Ascending aorta (tissue), 1 donor: ENCODE data around the gene CAMK2A. TPM values are rescaled to one million over a fixed set of nuclear protein-coding genes. Genes with fewer than 3 reads are reported as not detected.

ENCODE experiments used
- total RNA-seq: library from RNA; depleted of rRNA; stranded (reverse); fragments of >200 nt; gene quantifications from one replicate; pipeline ENCODE4 v1.1.0, GENCODE V29; 2016

The CAMK2A gene
- total RNA-seq, 1 donor from 2014 or later = not detected

Other genes with a start within 250 kb of the CAMK2A start
- 70.9 TPM for gene CSF1R, start 203.2 kb downstream of the CAMK2A start, total RNA-seq
- 341 TPM for gene PDGFRB, start 133.9 kb downstream of the CAMK2A start, total RNA-seq
- gene CDX1, start 123.0 kb downstream of the CAMK2A start, total RNA-seq = not detected
- gene SLC6A7, start 99.7 kb downstream of the CAMK2A start, total RNA-seq = not detected
- gene ARSI, start 13.1 kb upstream of the CAMK2A start, total RNA-seq = not detected
- gene TCOF1, start 67.9 kb upstream of the CAMK2A start, total RNA-seq = 31.4 TPM
- gene CD74, start 123.1 kb upstream of the CAMK2A start, total RNA-seq = 1,940 TPM
- gene RPS14, start 160.0 kb upstream of the CAMK2A start, total RNA-seq = 1,928 TPM
- gene NDST1, start 218.4 kb upstream of the CAMK2A start, total RNA-seq = 71.5 TPM